ENCODE results near the gene IFT27.

Gene IFT27

DNA sequence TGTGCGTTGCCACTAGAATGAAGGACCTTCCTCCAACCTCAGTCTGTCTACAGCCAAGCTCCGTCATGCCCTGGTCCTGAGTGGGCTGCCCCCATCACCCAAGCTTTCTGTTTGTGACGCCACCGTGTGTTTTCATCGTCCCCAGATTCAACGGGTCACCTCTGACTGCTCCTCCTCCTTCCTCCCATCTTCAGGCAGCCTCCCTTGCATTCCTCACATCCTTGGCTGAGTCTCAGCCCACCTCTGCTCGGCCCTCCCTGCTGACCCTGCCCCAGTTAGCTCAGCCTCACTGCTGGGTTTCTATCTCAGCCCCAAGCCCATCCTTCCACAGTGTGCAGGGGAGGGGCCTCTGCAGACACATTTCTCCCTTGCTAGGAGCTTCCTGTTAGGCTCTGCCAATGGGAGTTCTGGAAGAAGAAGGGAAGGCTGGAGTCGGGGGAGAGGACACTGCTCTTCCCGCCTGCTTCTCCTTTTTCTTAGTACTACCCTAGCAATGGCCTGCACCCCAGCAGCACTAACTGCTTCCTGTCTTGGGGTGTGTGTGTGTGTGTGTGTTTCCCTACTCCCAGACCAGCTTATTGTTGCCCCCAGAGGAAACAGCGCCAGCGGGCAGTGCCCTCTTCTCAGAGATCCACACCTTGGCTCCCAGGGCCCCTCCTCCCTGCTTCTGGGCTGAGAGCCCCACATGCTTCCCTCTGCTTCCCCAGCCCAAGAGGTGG lies 5.2 kb downstream of the IFT27 start:
- Histone ChIP-seq H3K56ac (ENCODE audit: low read length) (peak overlapping the region; percentile 46), H3K27ac (ENCODE audit: low read depth, low read length) (no peak overlapping the region), H2AK5ac (ENCODE audit: low read length) (no peak overlapping the region), H2BK15ac (replicated peaks; ENCODE audit: low read depth) (no peak overlapping the region), H3K36me3 (ENCODE audit: control insufficient read depth, insufficient read depth, low read length) (no peaks in the 10 kb centered on the region), H2BK120ac (ENCODE audit: low read depth, low read length) (no peak overlapping the region), H2BK5ac (ENCODE audit: low read length) (no peak overlapping the region), H3K9ac (ENCODE audit: low read length) (no peak overlapping the region), H3K4me3 (ENCODE audit: low read length) (no peak overlapping the region), H3K4me1 (ENCODE audit: control insufficient read depth, low read depth, low read length) (no peaks in the 10 kb centered on the region), H3K27me3 (ENCODE audit: insufficient read depth, low read length, poor library complexity) (no peaks in the 10 kb centered on the region), H4K5ac (ENCODE audit: low read length) (no peak overlapping the region), H3K79me2 (ENCODE audit: control insufficient read depth, insufficient read depth, low read length) (no peaks in the 10 kb centered on the region), H3K79me1 (ENCODE audit: low read length) (no peaks in the 10 kb centered on the region), H3K18ac (ENCODE audit: low read length) (no peak overlapping the region), H3K4me2 (ENCODE audit: low read length) (no peak overlapping the region), H3K23ac (ENCODE audit: low read length) (no peak overlapping the region), H4K8ac (ENCODE audit: low read depth, low read length) (no peak overlapping the region), H3K4ac (ENCODE audit: low read depth, low read length) (no peak overlapping the region)
- no CpG with 5 or more reads among the region's 11 CpGs for WGBS (ENCODE audit: extremely low coverage, insufficient coverage, low lambda C conversion rate)
- DNase-seq: peak; percentile 88

DNA sequence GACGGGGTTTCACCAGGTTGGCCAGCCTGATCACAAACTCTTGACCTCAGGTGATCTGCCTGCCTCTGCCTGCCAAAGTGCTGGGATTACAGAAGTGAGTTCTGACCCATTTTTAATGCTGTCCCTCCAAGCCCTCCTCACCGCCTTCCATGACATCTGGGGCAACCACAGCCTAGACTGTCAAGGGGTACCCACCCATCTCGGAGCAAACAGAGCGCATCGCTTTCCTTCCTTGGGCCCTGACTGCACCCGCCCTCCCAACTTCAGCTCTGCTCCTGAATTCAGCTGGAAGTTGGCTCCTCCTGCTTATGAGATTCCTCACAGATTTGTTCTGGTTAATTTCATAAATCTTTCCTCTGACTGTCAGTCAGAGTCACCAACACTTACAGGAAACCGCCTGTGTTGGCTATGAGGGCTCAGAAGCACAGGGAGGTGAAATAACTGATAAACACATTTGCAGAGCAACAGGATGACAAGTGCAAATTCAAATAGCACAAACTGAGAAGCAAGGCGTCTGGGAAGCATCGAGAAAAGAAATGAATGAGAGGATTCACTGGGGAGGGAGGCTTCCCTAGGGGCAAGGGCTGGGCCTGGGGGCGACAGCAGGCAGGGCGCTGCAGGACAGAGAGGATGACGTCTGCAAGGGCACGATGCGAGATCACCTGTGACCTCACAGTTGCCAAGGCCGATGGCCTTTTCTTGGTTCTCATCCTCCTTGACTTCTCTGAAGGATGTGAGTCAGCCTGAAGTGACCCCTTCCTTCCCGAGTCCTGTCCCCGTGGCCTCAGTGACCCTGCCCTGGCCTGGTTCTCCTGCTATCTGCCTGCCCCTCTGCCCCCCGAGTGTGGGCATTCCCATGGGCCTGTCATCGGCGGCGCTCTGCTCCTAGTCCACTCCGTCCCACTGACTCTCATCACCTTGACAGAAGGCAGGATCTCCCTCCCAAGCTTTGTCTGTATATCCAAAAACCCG lies 6.1 kb downstream of the IFT27 start:
- Histone ChIP-seq H3K4me2 (ENCODE audit: low read length) (no peak overlapping the region), H3K79me1 (ENCODE audit: low read length) (no peaks in the 10 kb centered on the region), H3K4me3 (ENCODE audit: low read length) (no peak overlapping the region), H3K4ac (ENCODE audit: low read depth, low read length) (no peak overlapping the region), H3K4me1 (ENCODE audit: control insufficient read depth, low read depth, low read length) (no peaks in the 10 kb centered on the region), H2BK15ac (replicated peaks; ENCODE audit: low read depth) (no peak overlapping the region), H3K56ac (ENCODE audit: low read length) (no peak overlapping the region), H4K8ac (ENCODE audit: low read depth, low read length) (no peak overlapping the region), H3K27me3 (ENCODE audit: insufficient read depth, low read length, poor library complexity) (no peaks in the 10 kb centered on the region), H3K9ac (ENCODE audit: low read length) (no peak overlapping the region), H4K5ac (ENCODE audit: low read length) (no peak overlapping the region), H3K18ac (ENCODE audit: low read length) (no peak overlapping the region), H3K79me2 (ENCODE audit: control insufficient read depth, insufficient read depth, low read length) (no peaks in the 10 kb centered on the region), H2BK120ac (ENCODE audit: low read depth, low read length) (no peak overlapping the region), H3K23ac (ENCODE audit: low read length) (no peak overlapping the region), H2BK5ac (ENCODE audit: low read length) (no peak overlapping the region), H3K27ac (ENCODE audit: low read depth, low read length) (no peak overlapping the region), H2AK5ac (ENCODE audit: low read length) (no peak overlapping the region), H3K36me3 (ENCODE audit: control insufficient read depth, insufficient read depth, low read length) (no peaks in the 10 kb centered on the region)
- DNase-seq: no peak
- WGBS (ENCODE audit: extremely low coverage, insufficient coverage, low lambda C conversion rate): no CpG with 5 or more reads among the region's 23 CpGs

- Histone ChIP-seq H3K4me3 (ENCODE audit: low read length) (no peak overlapping the region), H4K5ac (ENCODE audit: low read length) (no peak overlapping the region), H3K27me3 (ENCODE audit: insufficient read depth, low read length, poor library complexity) (no peaks in the 10 kb centered on the region), H3K18ac (ENCODE audit: low read length) (no peak overlapping the region), H3K4me1 (ENCODE audit: control insufficient read depth, low read depth, low read length) (no peaks in the 10 kb centered on the region), H3K36me3 (ENCODE audit: control insufficient read depth, insufficient read depth, low read length) (no peaks in the 10 kb centered on the region), H2BK5ac (ENCODE audit: low read length) (no peak overlapping the region), H3K4me2 (ENCODE audit: low read length) (no peak overlapping the region), H3K56ac (ENCODE audit: low read length) (no peak overlapping the region), H3K9ac (ENCODE audit: low read length) (no peak overlapping the region), H3K27ac (ENCODE audit: low read depth, low read length) (no peak overlapping the region), H2BK15ac (replicated peaks; ENCODE audit: low read depth) (no peak overlapping the region), H4K8ac (ENCODE audit: low read depth, low read length) (no peak overlapping the region), H2AK5ac (ENCODE audit: low read length) (no peak overlapping the region), H2BK120ac (ENCODE audit: low read depth, low read length) (no peak overlapping the region), H3K4ac (ENCODE audit: low read depth, low read length) (no peak overlapping the region), H3K23ac (ENCODE audit: low read length) (no peak overlapping the region), H3K79me1 (ENCODE audit: low read length) (no peaks in the 10 kb centered on the region), H3K79me2 (ENCODE audit: control insufficient read depth, insufficient read depth, low read length) (no peaks in the 10 kb centered on the region)
- no CpG with 5 or more reads among the region's 13 CpGs for WGBS (ENCODE audit: extremely low coverage, insufficient coverage, low lambda C conversion rate)
- no peak for DNase-seq
These were observed 7.3 kb downstream of the IFT27 start for GRCh38 chr22:36768616-36769015.

- H3K18ac ChIP-seq (ENCODE audit: low read length): no peak overlapping the region
- H3K9ac ChIP-seq (ENCODE audit: low read length): no peak overlapping the region
- H3K79me2 ChIP-seq (ENCODE audit: control insufficient read depth, insufficient read depth, low read length): no peaks in the 10 kb centered on the region
- H3K4ac ChIP-seq (ENCODE audit: low read depth, low read length): no peak overlapping the region
- H3K4me3 ChIP-seq (ENCODE audit: low read length): no peak overlapping the region
- H3K23ac ChIP-seq (ENCODE audit: low read length): no peak overlapping the region
- H3K4me1 ChIP-seq (ENCODE audit: control insufficient read depth, low read depth, low read length): no peaks in the 10 kb centered on the region
- H4K5ac ChIP-seq (ENCODE audit: low read length): no peak overlapping the region
- H3K27ac ChIP-seq (ENCODE audit: low read depth, low read length): no peak overlapping the region
- H4K8ac ChIP-seq (ENCODE audit: low read depth, low read length): no peak overlapping the region
- no peak overlapping the region for H2BK5ac ChIP-seq (ENCODE audit: low read length)
- H2BK120ac ChIP-seq (ENCODE audit: low read depth, low read length): no peak overlapping the region
- H3K56ac ChIP-seq (ENCODE audit: low read length): no peak overlapping the region
- H3K27me3 ChIP-seq (ENCODE audit: insufficient read depth, low read length, poor library complexity): no peaks in the 10 kb centered on the region
- no peaks in the 10 kb centered on the region for H3K36me3 ChIP-seq (ENCODE audit: control insufficient read depth, insufficient read depth, low read length)
- no peak for DNase-seq
- no peak overlapping the region for H2AK5ac ChIP-seq (ENCODE audit: low read length)
- no peak overlapping the region for H3K4me2 ChIP-seq (ENCODE audit: low read length)
- H3K79me1 ChIP-seq (ENCODE audit: low read length): no peaks in the 10 kb centered on the region
- no peak overlapping the region for H2BK15ac ChIP-seq (replicated peaks; ENCODE audit: low read depth)
- no CpG with 5 or more reads among the region's 5 CpGs for WGBS (ENCODE audit: extremely low coverage, insufficient coverage, low lambda C conversion rate)
These were observed 7.8 kb downstream of the IFT27 start for GRCh38 chr22:36768141-36768540.

DNA sequence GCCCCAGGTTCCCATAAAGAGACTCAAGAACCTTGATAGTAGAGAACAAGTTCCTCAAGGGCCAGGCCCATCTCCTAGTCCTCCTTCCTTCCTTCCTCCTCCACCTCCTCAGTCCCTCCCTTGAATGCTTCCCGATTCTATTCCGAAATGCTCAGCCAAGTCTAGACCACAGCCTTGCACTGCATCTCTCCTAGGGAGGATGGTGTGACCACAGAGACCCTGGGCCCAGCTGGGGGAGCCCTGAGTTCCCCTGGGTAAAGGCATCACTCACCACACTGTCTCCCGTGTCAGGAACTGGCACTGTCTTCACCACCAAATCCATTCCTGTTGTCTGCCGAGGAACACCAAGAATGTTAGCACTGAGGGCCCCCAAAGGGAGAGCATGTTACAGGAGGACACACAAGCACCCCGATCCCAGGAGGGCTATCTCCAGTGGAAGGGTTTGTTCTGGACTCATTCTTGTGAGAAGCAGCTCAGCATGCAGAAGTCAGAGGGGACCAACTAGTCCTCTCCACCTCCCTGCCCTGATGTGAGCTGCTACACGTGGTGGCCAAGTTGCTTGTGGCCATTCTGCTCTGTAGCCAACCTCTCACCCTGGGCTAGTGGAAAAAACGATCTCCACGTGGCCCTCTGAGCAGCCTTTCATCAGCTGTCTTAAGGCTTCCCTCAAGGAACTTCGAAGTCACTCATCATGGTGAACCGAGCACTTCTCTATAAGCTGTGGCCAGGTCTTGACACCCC lies 8.7 kb downstream of the IFT27 start:
- Histone ChIP-seq H3K27me3 (ENCODE audit: insufficient read depth, low read length, poor library complexity) (no peaks in the 10 kb centered on the region), H2BK120ac (ENCODE audit: low read depth, low read length) (no peak overlapping the region), H3K18ac (ENCODE audit: low read length) (no peak overlapping the region), H3K23ac (ENCODE audit: low read length) (no peak overlapping the region), H3K79me2 (ENCODE audit: control insufficient read depth, insufficient read depth, low read length) (no peaks in the 10 kb centered on the region), H3K4ac (ENCODE audit: low read depth, low read length) (no peak overlapping the region), H4K8ac (ENCODE audit: low read depth, low read length) (no peak overlapping the region), H3K4me1 (ENCODE audit: control insufficient read depth, low read depth, low read length) (no peaks in the 10 kb centered on the region), H3K9ac (ENCODE audit: low read length) (no peak overlapping the region), H2BK5ac (ENCODE audit: low read length) (no peak overlapping the region), H3K36me3 (ENCODE audit: control insufficient read depth, insufficient read depth, low read length) (no peaks in the 10 kb centered on the region), H3K56ac (ENCODE audit: low read length) (no peak overlapping the region), H3K4me2 (ENCODE audit: low read length) (no peak overlapping the region), H2AK5ac (ENCODE audit: low read length) (no peak overlapping the region), H4K5ac (ENCODE audit: low read length) (no peak overlapping the region), H3K4me3 (ENCODE audit: low read length) (no peak overlapping the region), H2BK15ac (replicated peaks; ENCODE audit: low read depth) (no peak overlapping the region), H3K27ac (ENCODE audit: low read depth, low read length) (no peak overlapping the region), H3K79me1 (ENCODE audit: low read length) (no peaks in the 10 kb centered on the region)
- DNase-seq: no peak
- no CpG with 5 or more reads among the region's 10 CpGs for WGBS (ENCODE audit: extremely low coverage, insufficient coverage, low lambda C conversion rate)
